Daoy (cell line): ENCODE data around the gene TMEM232. TPM values are rescaled to one million over a fixed set of nuclear protein-coding genes. Genes with fewer than 3 reads are reported as not detected.

Experiments
- DNase-seq: peaks from one replicate; pipeline ENCODE4 v3.0.0-alpha.2; 2015; ENCODE audit warnings: low read depth
- total RNA-seq: library from RNA; depleted of rRNA; stranded (reverse); fragments of >200 nt; shearing (Covaris generic); gene quantifications from 2 replicates; pipeline ENCODE4 v1.2.3, GENCODE V29; 2014

Gene TMEM232
- total RNA-seq, 1 experiment from 2014 or later: not detected

- DNase-seq: no peak
These were observed 212.4 kb downstream of the TMEM232 start for GRCh38 chr5:110514030-110514429.

- DNase-seq: no peak
These were observed 214.2 kb downstream of the TMEM232 start for GRCh38 chr5:110512266-110512665.

- no peak for DNase-seq
These were observed 216.3 kb downstream of the TMEM232 start for GRCh38 chr5:110510146-110510545.

- DNase-seq: no peak
These were observed 218.5 kb downstream of the TMEM232 start for GRCh38 chr5:110507972-110508371.

- DNase-seq: no peak
These were observed 220.1 kb downstream of the TMEM232 start for GRCh38 chr5:110506378-110506777.

GRCh38 chr5:110496276-110496675 is 230.2 kb downstream of the TMEM232 start:
- no peak for DNase-seq

DNA sequence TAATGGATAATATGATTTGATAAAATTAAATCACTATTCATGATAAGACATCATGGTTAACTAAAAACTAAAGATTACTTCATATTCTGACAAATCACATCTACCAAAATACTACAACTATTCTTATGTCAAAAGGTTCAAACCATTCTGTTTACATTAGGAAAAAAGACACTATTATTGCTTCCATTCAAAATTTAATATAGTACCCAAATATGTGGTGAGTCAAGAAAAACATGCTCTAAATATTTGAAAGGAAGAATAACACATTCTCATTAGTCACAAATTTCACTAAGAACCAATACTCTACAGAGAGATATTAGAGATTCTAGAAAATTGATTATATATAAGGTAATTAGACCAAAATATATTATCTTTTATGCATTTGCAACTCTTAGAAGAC is 234.0 kb downstream of the TMEM232 start:
- no peak for DNase-seq

- no peak for DNase-seq
These were observed 247.6 kb downstream of the TMEM232 start for GRCh38 chr5:110478895-110479294.

DNA sequence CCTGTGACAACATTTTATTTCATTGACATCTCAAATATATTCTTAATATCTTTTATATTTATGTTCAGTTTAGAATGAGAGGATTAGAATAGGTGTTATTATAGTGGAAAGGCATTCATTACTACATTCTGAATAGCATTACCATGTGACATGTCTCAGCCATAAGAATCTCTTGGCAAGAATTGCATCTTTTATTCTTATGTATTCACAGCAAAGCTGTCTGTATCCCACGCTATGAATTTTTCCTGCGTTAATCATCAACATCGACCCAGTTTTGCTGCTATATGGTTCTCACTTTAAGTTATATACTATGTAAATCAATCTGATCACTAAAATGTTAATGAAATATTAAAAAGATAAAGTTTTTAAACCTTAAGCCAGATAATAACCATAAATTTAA is 248.6 kb downstream of the TMEM232 start:
- DNase-seq: no peak

GRCh38 chr5:110476164-110476563 is 250.3 kb downstream of the TMEM232 start:
- no peak for DNase-seq

DNA sequence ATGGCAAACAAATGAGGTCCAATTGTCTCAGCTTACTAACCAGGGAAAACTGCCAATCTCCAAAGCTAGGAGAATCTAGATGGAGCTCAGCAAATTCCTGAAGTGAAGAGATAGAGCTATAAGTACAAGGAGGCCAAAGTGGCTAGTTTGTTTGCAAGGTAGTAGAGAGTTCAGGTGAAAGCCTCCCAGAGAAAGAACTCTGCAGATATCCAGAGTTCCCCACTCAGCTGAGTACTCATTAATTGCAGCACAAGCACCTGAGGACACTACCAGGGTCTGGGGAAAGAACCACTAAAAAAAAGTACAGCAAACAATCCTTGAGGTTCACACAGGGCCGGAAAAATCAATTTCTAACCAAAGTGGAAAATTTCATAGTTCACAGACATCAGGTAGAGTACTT is 250.9 kb downstream of the TMEM232 start:
- no peak for DNase-seq

DNA sequence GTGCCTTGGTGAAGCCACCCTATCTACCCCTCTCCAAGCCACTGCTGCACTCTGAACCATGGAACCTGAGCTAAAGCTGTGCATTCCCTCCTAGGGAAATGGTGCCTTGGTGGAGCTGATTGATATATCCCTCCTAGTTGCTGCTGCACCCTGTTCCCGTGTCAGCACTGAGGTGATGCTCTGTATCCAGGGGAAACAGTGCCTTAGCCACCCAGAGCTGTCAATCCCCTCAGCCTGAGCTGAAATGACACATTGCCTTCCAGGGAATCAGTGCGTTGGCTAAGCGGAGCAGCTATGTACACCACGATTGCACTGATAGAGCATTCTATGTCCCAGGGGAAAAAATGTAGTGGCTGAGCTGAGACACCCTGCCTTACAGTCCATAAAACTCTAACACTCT is 257.0 kb downstream of the TMEM232 start:
- no peak for DNase-seq

DNA sequence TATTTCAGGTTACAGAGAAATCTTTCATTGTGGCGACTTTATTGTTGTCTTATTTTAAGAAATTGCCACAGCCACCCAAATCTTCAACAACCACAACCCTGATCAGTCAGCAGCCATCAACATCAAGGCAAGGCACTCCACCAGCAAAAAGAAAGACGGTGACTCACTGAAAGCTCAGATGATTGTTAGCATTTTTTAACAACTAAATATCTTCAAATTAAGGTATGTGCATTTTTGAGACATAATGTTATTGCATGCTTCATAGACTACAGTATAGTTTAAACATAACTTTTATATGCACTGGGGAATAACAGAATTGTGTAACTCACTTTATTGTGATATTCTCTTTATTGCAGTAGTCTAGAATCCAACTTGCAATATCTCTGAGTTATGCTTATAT is 263.4 kb downstream of the TMEM232 start:
- DNase-seq: no peak

DNA sequence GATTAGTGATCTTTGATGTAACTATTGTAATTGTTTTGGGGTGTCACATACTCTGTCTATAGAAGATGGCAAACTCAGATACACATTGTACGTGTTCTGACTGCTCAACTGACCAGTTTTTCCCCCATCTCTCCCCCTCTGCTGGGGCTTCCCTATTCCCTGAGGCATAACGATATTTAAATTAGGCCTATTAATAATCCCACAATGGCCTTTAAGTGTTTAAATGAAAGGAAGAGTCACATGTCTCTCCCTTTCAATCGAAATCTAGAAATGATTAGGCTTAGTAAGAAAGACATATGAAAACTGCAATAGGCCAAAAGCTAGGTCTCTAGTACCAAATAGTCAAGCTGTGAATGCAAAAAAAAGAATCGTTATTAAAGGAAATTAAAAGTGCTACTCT is 265.6 kb downstream of the TMEM232 start:
- DNase-seq: no peak

GRCh38 chr5:110458313-110458712 is 268.2 kb downstream of the TMEM232 start:
- no peak for DNase-seq

DNA sequence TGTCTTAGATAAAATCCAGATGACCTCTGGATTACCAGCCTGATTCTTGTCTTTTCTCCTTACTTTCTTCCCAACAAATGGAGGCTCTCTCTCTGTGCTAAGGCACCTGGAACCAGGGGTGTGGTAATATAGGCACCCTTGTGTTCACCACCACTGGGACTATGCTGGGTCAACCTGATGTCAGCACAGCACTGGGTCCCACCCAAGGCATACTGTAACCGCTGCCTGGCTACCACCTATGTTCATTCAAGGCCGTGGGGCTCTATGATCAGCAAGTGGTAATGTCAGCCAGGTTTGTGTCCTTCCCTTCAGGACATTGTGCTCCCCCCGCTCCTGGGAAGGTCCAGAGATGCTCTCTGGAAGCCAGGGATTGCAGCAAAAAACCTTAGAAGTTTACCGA is 283.6 kb downstream of the TMEM232 start:
- no peak for DNase-seq

DNA sequence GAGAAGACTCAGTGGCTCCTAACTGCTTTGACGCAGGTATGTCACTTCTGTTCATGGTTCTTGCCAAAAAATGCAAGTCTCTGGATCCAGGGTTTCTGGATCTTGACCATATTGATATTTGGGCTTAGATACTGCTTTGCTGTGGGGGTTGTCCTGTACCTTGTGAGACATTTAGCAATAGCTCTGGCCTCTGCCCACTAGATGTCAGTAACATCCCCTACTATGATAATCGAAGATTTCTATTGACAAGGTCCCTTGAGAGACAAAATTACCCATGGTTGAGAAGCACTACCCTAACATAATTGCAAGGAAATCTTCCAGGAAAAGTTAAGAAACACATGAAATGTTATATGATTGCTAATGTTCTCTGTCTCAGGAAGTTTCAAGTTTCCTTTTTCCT is 285.4 kb downstream of the TMEM232 start:
- DNase-seq: no peak

DNA sequence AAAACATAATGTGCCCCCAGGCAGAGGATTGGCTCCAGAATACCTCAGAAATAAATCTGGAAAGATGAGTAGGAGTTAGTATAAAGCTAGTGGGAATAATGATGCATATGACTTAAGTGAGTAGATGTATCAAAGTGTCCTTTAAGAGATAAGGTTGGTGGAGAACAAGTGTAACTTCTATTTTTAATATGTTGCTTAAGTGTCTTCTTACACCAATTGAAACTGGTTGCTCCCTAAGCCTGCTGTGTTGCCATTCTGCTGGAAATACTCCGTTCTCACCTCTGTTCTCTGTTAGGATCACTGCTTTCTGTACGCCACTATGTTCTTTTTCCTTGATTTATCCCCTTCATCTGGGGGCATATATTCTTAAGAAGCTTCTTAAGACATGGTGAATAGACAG is 286.4 kb downstream of the TMEM232 start:
- DNase-seq: no peak

GRCh38 chr5:110439296-110439695 is 287.2 kb downstream of the TMEM232 start:
- no peak for DNase-seq

DNA sequence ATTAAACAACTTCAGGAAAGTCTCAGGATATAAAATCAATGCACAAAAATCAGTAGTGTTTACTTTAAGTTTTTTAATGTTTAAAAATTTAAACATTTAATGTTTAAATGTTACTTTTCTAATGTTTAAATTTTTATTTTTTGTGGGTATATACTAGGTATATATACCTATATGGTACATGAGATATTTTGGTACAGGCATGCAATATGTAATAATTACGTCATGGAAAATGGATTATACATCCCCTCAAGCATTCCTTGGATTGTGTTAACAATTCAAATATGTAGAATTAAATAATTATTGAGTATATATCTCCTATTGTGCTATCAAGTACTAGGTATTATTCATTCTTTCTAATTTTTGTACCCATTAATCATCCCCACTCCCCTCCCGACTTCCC is 291.3 kb downstream of the TMEM232 start:
- no peak for DNase-seq

- DNase-seq: no peak
These were observed 294.9 kb downstream of the TMEM232 start for GRCh38 chr5:110431603-110432002.

- no peak for DNase-seq
These were observed 312.1 kb downstream of the TMEM232 start for GRCh38 chr5:110414360-110414759.

GRCh38 chr5:110413856-110414255 is 312.6 kb downstream of the TMEM232 start:
- DNase-seq: no peak

DNA sequence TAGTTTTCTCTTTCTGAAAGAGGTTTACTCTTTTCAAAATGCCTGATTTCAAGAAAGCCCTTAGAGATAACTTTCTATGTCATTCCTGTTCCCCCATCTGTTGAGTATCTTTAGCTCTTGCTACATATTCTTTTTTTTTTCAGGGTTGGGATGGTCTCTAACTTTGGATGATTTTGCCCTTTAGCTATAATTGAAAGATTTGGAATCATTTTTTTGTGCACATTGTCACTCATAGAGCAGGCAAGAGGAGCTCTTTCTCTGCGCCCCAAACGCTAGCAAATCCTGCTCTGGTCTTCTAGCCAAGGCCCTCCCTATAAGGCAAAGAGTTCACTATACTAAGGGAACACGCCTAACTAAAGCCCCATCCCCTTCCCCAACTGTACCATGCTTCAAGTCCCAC is 316.9 kb downstream of the TMEM232 start:
- no peak for DNase-seq

DNA sequence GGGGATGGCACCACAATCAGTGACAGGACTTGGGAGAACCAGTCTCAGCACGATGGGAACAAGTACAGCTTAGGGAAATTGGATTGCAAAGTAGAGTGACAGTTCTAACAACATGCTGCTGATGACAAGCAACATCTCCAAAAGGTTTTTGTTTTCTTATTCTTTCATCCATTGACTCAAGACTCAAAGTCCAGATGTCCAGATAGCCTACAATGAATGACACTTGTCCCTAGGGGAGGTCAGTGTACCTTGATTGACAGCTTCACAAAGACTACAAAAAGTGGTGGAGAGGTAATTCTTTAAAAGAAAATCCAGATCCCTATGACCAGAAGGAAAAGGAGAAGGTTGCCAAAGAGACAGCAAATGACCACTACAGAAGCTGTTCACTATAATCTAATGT is 323.9 kb downstream of the TMEM232 start:
- no peak for DNase-seq
